GM23248 (cell line): Measurements from ENCODE around the gene STIM1. TPM values are rescaled to one million over a fixed set of nuclear protein-coding genes. Genes with fewer than 3 reads are reported as not detected.

Experiments used
- DNase-seq: peaks from one replicate; pipeline ENCODE4 v3.0.0-alpha.2; 2015
- H2AFZ ChIP-seq: fragments of 200-600 bp; sonication (generic); 2 replicates; pipeline ENCODE4 v1.6.1; 2016; ENCODE audit warnings: antibody characterized with exemption
- H3F3A ChIP-seq: fragments of 200-600 bp; sonication (generic); 2 replicates; pipeline ENCODE4 v1.6.1; 2016; ENCODE audit warnings: mild to moderate bottlenecking, antibody characterized with exemption, mixed run types; ENCODE audit not compliant: insufficient read depth
- H3K27ac ChIP-seq: fragments of 200-600 bp; sonication (generic); 2 replicates; pipeline ENCODE4 v1.5.1; 2016; ENCODE audit warnings: mild to moderate bottlenecking
- H3K27me3 ChIP-seq: fragments of 200-600 bp; sonication (generic); replicated peaks from 2 replicates; pipeline ENCODE4 v1.6.1; 2016; ENCODE audit warnings: mild to moderate bottlenecking; ENCODE audit not compliant: insufficient read depth
- H3K36me3 ChIP-seq: fragments of 200-600 bp; sonication (generic); 2 replicates; pipeline ENCODE4 v1.6.1; 2016; ENCODE audit warnings: low read depth, mild to moderate bottlenecking
- H3K4me1 ChIP-seq: fragments of 200-600 bp; sonication (generic); 2 replicates; pipeline ENCODE4 v1.6.1; 2016; ENCODE audit warnings: mild to moderate bottlenecking; ENCODE audit not compliant: insufficient read depth
- H3K4me2 ChIP-seq: fragments of 200-600 bp; sonication (generic); one replicate; pipeline ENCODE4 v1.6.1; 2016; ENCODE audit warnings: mild to moderate bottlenecking; ENCODE audit not compliant: unreplicated experiment
- H3K4me3 ChIP-seq: fragments of 200-600 bp; sonication (generic); 2 replicates; pipeline ENCODE4 v1.5.1; 2016; ENCODE audit warnings: mild to moderate bottlenecking
- H3K79me2 ChIP-seq: fragments of 200-600 bp; sonication (generic); 2 replicates; pipeline ENCODE4 v1.6.1; 2016; ENCODE audit warnings: mild to moderate bottlenecking; ENCODE audit not compliant: insufficient read depth
- H3K9ac ChIP-seq: fragments of 200-600 bp; sonication (generic); 2 replicates; pipeline ENCODE4 v1.6.1; 2016; ENCODE audit warnings: mild to moderate bottlenecking
- H3K9me2 ChIP-seq: fragments of 200-600 bp; sonication (generic); 2 replicates; pipeline ENCODE4 v1.6.1; 2016; ENCODE audit warnings: mixed run types, mild to moderate bottlenecking, moderate library complexity; ENCODE audit not compliant: insufficient read depth
- H3K9me3 ChIP-seq: fragments of 200-600 bp; sonication (generic); one replicate; pipeline ENCODE4 v1.6.1; 2017; ENCODE audit warnings: low read depth
- H4K20me1 ChIP-seq: fragments of 200-600 bp; sonication (generic); 2 replicates; pipeline ENCODE4 v1.6.0; 2016; ENCODE audit not compliant: insufficient read depth
- EZH2 ChIP-seq: fragments of 200-600 bp; sonication (generic); IDR thresholded peaks from 2 replicates; pipeline ENCODE4 v1.6.1; 2018; ENCODE audit warnings: antibody characterized with exemption, mild to moderate bottlenecking; ENCODE audit not compliant: insufficient read depth, poor library complexity, severe bottlenecking
- EZH2phosphoT487 ChIP-seq: fragments of 200-600 bp; sonication (generic); IDR thresholded peaks from 2 replicates; pipeline ENCODE4 v1.6.1; 2018; ENCODE audit warnings: antibody characterized with exemption, moderate library complexity, mild to moderate bottlenecking, low read depth; ENCODE audit not compliant: insufficient read depth
- whole genome bisulfite sequencing, 2 experiments: methylation state at CpG; one replicate each; pipeline ENCODE4 v1.1.6; 2015 to 2017; ENCODE audit warnings: low lambda C conversion rate in 2 of 2, low coverage in 1 of 2; ENCODE audit errors: missing lambda C conversion rate in 2 of 2; 5-methylcytosine and 5-hydroxymethylcytosine counted together
- in situ Hi-C: fragments of 300-500 bp; cut with MboI; formaldehyde crosslinking; loops from 2 replicates; pipeline ENCODE4 v1.15.0; 2020
- polyA plus RNA-seq: library from polyadenylated mRNA; unstranded; fragments of >200 nt; fragmentation: Nextera tagmentation; extraction: Ambion mirVana; gene quantifications from 2 replicates; pipeline ENCODE4 v1.2.1, GENCODE V29; 2016
- total RNA-seq: library from RNA; depleted of rRNA; stranded (reverse); fragments of >200 nt; shearing (Covaris generic); gene quantifications from 2 replicates; pipeline ENCODE4 v1.2.3, GENCODE V29; 2014

Gene STIM1
- total and polyA plus RNA-seq, 2 experiments from 2014 or later = 22.3 to 24.6 TPM

DNA sequence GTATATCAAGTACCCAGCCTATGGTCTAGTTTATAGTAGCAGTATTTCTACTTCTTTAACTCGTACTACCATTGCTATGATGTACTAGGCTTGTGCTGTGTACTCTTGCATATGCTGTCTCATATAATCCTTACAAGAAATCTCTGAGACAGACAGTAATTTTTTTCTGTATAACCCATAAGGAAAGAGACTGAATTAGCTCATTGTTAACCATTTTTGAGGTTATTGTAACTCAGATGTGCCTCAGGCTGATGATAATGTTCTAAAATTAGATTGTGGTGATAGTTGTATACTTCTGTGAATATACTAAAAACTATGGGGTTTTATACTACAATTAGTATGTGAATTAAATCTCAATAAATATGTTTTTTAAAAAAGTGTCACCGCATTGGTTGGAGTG lies 127.0 kb downstream of the STIM1 start:
- no peaks in the 10 kb centered on the region for H3K36me3 ChIP-seq
- H3K9me2 ChIP-seq = no peaks in the 10 kb centered on the region
- H3K4me2 ChIP-seq = no peak overlapping the region
- H3K27ac ChIP-seq = no peak overlapping the region
- DNase-seq = no peak
- no peak overlapping the region for H3K4me3 ChIP-seq
- no peaks in the 10 kb centered on the region for H3F3A ChIP-seq
- H3K79me2 ChIP-seq = no peaks in the 10 kb centered on the region
- no peak overlapping the region for H2AFZ ChIP-seq
- H3K27me3 ChIP-seq = no peaks in the 10 kb centered on the region
- no peaks in the 10 kb centered on the region for H3K4me1 ChIP-seq
- 97% methylated on average over 2 of the region's 2 CpGs for WGBS, 2 experiments
- H3K9ac ChIP-seq = no peak overlapping the region
- H3K9me3 ChIP-seq = no peaks in the 10 kb centered on the region
- in situ Hi-C loops = no loop called here
- no peak for TF ChIP-seq EZH2
- no peak for TF ChIP-seq EZH2phosphoT487
- H4K20me1 ChIP-seq = no peaks in the 10 kb centered on the region

DNA sequence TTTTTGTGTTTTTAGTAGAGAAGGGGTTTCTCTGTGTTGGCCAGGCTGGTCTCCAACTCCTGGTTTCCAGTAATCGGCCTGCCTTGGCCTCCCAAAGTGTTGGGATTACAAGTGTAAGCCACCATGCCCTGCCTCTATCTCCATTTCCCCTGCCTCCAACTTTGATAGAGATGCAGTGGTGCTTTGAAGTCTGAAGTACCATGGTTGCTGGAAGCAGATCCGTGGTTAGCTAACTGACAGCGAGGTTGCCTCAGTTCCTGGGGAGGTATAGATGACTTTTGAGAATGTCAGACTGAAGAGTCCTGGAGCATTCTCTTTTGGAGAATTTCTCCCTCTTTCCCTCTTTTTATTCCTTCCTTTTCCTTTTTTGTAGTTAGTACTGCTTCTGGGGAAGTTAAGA lies 127.6 kb downstream of the STIM1 start:
- Histone ChIP-seq H3K27ac (no peak overlapping the region), H3K36me3 (no peaks in the 10 kb centered on the region), H3K4me1 (no peaks in the 10 kb centered on the region), H3K4me3 (no peak overlapping the region), H3F3A (no peaks in the 10 kb centered on the region), H3K9me2 (no peaks in the 10 kb centered on the region), H3K27me3 (no peaks in the 10 kb centered on the region), H3K9ac (no peak overlapping the region), H3K4me2 (no peak overlapping the region), H4K20me1 (no peaks in the 10 kb centered on the region), H3K79me2 (no peaks in the 10 kb centered on the region), H3K9me3 (no peaks in the 10 kb centered on the region), H2AFZ (no peak overlapping the region)
- TF ChIP-seq EZH2phosphoT487 = no peak
- TF ChIP-seq EZH2 = no peak
- DNase-seq = no peak
- in situ Hi-C loops = no loop called here
- 91 to 97% methylated on average over 3 of the region's 3 CpGs for WGBS, 2 experiments

DNA sequence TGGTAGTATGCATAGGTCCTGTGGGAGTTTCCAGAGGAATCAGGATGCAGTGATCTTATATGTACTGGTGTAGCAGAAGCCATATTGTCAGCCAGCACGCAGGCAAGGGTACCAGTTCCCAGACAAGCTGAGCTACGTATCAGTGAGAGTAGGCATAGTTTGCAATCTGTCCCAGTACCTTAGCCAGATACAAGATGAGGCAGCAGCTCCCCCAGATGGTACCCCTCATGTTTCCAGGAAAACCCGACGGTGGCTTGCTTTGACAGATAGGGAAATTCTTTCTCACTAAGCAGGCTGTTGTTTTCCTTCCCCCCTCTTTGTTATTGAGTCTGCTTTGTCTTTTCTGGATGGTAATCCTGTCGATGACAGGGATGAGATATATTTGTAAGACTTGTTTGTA lies 129.4 kb downstream of the STIM1 start:
- Histone ChIP-seq H3K4me2 (no peak overlapping the region), H3K27me3 (no peaks in the 10 kb centered on the region), H4K20me1 (no peaks in the 10 kb centered on the region), H3K4me1 (no peaks in the 10 kb centered on the region), H3K9me2 (no peaks in the 10 kb centered on the region), H3K9me3 (no peaks in the 10 kb centered on the region), H3K79me2 (no peaks in the 10 kb centered on the region), H3K9ac (no peak overlapping the region), H3K4me3 (no peak overlapping the region), H2AFZ (no peak overlapping the region), H3K27ac (no peak overlapping the region), H3F3A (no peaks in the 10 kb centered on the region), H3K36me3 (no peaks in the 10 kb centered on the region)
- in situ Hi-C loops = no loop called here
- WGBS, 2 experiments = 66 to 71% methylated on average over 5 of the region's 5 CpGs
- no peak for TF ChIP-seq EZH2
- TF ChIP-seq EZH2phosphoT487 = no peak
- no peak for DNase-seq

DNA sequence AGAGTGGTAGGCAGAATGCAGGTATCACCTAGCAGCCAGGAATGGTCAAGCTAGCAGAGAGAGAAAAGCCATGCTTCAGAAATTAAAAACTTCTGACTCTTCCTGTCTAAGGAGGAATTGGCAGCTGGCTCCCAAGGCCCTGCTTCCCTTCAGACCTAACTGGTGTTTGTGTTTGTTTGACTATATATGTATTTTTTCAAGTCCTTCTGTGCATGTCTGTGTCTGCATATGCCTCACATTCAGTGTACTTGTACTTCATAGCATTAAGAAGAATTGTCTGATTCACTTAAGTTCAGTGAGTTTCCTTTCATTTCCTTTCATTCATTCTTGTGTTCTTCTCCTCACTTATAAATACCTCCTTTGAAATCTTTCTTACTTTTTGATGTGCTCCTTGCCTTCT lies 130.2 kb downstream of the STIM1 start:
- DNase-seq = no peak
- TF ChIP-seq EZH2phosphoT487 = no peak
- TF ChIP-seq EZH2 = no peak

DNA sequence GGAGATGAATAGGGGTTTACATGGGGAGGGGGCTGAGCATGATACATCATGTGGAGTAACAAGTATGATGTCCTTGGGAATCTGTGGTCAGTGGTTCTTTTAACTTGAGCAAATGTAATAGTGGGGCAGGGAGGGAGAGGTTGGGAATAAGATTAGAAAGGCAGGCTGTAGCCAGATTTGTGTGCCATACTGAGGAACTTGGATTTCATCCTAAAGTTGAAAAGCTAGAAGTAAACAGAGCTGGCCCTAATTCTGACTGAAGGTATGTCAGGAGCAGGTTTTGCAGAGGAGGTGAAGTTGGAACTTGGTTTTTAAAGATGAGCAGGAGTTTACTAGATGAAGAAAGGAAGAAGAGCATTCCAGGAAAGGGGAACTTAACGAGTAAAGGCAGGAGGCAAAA lies 130.8 kb downstream of the STIM1 start:
- Histone ChIP-seq H3F3A (no peaks in the 10 kb centered on the region), H3K79me2 (no peaks in the 10 kb centered on the region), H3K9me3 (no peaks in the 10 kb centered on the region), H3K4me1 (no peaks in the 10 kb centered on the region), H3K27ac (no peak overlapping the region), H3K4me2 (no peak overlapping the region), H2AFZ (no peak overlapping the region), H3K4me3 (no peak overlapping the region), H3K27me3 (no peaks in the 10 kb centered on the region), H3K9ac (no peak overlapping the region), H3K36me3 (no peaks in the 10 kb centered on the region), H3K9me2 (no peaks in the 10 kb centered on the region), H4K20me1 (no peaks in the 10 kb centered on the region)
- in situ Hi-C loops = no loop called here
- TF ChIP-seq EZH2 = no peak
- TF ChIP-seq EZH2phosphoT487 = no peak
- WGBS, 2 experiments = 63 to 67% methylated on average over 1 of the region's 1 CpG
- no peak for DNase-seq

More for the DNA sequence above, 130.2 kb downstream of the STIM1 start:
- Histone ChIP-seq H3K9me2 (no peaks in the 10 kb centered on the region), H3K9ac (no peak overlapping the region), H3K79me2 (no peaks in the 10 kb centered on the region), H3K4me3 (no peak overlapping the region), H3K27me3 (no peaks in the 10 kb centered on the region), H3K4me1 (no peaks in the 10 kb centered on the region), H3K27ac (no peak overlapping the region), H2AFZ (no peak overlapping the region), H4K20me1 (no peaks in the 10 kb centered on the region), H3K4me2 (no peak overlapping the region), H3F3A (no peaks in the 10 kb centered on the region), H3K9me3 (no peaks in the 10 kb centered on the region), H3K36me3 (no peaks in the 10 kb centered on the region)
- in situ Hi-C loops = no loop called here
